B cell (primary cell): ENCODE results near the gene PTGES3. TPM values are rescaled to one million over a fixed set of nuclear protein-coding genes. Genes with fewer than 3 reads are reported as not detected.

Experiments used
- ATAC-seq: fragments of 200-7000 bp; cut with Tn5 transposase; one replicate; pipeline ENCODE4 v1.10.0; 2021; ENCODE audit warnings: low read depth, mild to moderate bottlenecking, moderate number of reproducible peaks, moderate library complexity
- CTCF ChIA-PET: fragments of 350-600 bp; sonication (Branson Sonifier 250); formaldehyde crosslinking; loops from one replicate; lab custom pipeline; 2021; ENCODE audit warnings: antibody characterized with exemption, inconsistent platforms; lab: Charles Lee
- POLR2A ChIA-PET: fragments of 350-600 bp; sonication (Branson Sonifier 250); formaldehyde crosslinking; loops from one replicate; lab custom pipeline; 2021; ENCODE audit warnings: antibody characterized with exemption; lab: Charles Lee
- DNase-seq: peaks from one replicate; pipeline ENCODE4 v3.0.0; 2013
- H2AFZ ChIP-seq: 2 replicates; pipeline ENCODE4 v1.6.1; 2012; ENCODE audit warnings: mild to moderate bottlenecking, low read depth, low read length; ENCODE audit not compliant: insufficient read depth, poor library complexity, severe bottlenecking
- H3K27ac ChIP-seq, 2 donors: 1 replicate in 1 of 2; 2 replicates in 1 of 2; pipeline ENCODE4 v1.5.1; 2012 to 2013; ENCODE audit warnings: low read length in 2 of 2, mild to moderate bottlenecking in 2 of 2, moderate library complexity in 1 of 2
- H3K27me3 ChIP-seq, 4 experiments: fragments of 200-600 bp in 1 of 4; sonication (generic) in 1 of 4; replicated peaks in 1 of 4; 1 replicate in 2 of 4; 2 replicates in 2 of 4; pipeline versions ENCODE4 v1.6.1 to v1.7.0; 2013 to 2016; ENCODE audit warnings: low read length in 3 of 4, mild to moderate bottlenecking in 2 of 4, mixed read lengths in 1 of 4, moderate library complexity in 1 of 4; ENCODE audit not compliant: insufficient read depth in 4 of 4, control insufficient read depth in 3 of 4; ENCODE audit errors: control extremely low read depth in 1 of 4
- H3K36me3 ChIP-seq, 2 experiments: replicated peaks in 1 of 2; 1 replicate in 1 of 2; 2 replicates in 1 of 2; pipeline versions ENCODE4 v1.6.1 to v1.7.1; 2013; ENCODE audit warnings: low read length in 1 of 2; ENCODE audit not compliant: insufficient read depth in 2 of 2, control insufficient read depth in 1 of 2; ENCODE audit errors: control extremely low read depth in 1 of 2, extremely low read depth in 1 of 2
- H3K4me1 ChIP-seq, 2 donors: fragments of 200-600 bp in 1 of 2; sonication (generic) in 1 of 2; 1 replicate in 1 of 2; 2 replicates in 1 of 2; pipeline versions ENCODE4 v1.5.1 to v1.6.1; 2013 to 2017; ENCODE audit warnings: low read length in 2 of 2; ENCODE audit not compliant: control insufficient read depth in 2 of 2, insufficient read depth in 2 of 2
- H3K4me2 ChIP-seq: replicated peaks from 2 replicates; pipeline ENCODE3; 2012; ENCODE audit warnings: mild to moderate bottlenecking, low read depth, low read length; ENCODE audit not compliant: poor library complexity, severe bottlenecking
- H3K4me3 ChIP-seq, 5 experiments: fragments of 200-600 bp in 1 of 5; sonication (generic) in 1 of 5; 1 replicate in 3 of 5; 2 replicates in 2 of 5; pipeline versions ENCODE4 v1.5.1 to v1.7.0; 2011 to 2016; ENCODE audit warnings: low read length in 4 of 5, mild to moderate bottlenecking in 4 of 5, low read depth in 2 of 5, control low read depth in 1 of 5, moderate library complexity in 1 of 5; ENCODE audit not compliant: insufficient read depth in 1 of 5; ENCODE audit errors: control extremely low read depth in 1 of 5, extremely low read depth in 1 of 5
- H3K79me2 ChIP-seq: fragments of 200-600 bp; sonication (generic); one replicate; pipeline ENCODE4 v1.6.0; 2016; ENCODE audit warnings: low read length; ENCODE audit not compliant: control insufficient read depth, insufficient read depth
- H3K9ac ChIP-seq: fragments of 200-600 bp; sonication (generic); 2 replicates; pipeline ENCODE4 v1.6.1; 2017; ENCODE audit warnings: mild to moderate bottlenecking, low read length, moderate library complexity
- H3K9me3 ChIP-seq, 3 donors: one replicate each; pipeline versions ENCODE4 v1.6.1 to v1.7.1; 2013; ENCODE audit warnings: low read length in 2 of 3; ENCODE audit not compliant: control insufficient read depth in 2 of 3, insufficient read depth in 1 of 3; ENCODE audit errors: control extremely low read depth in 1 of 3
- H4K20me1 ChIP-seq: 2 replicates; pipeline ENCODE4 v1.6.0; 2012; ENCODE audit warnings: mild to moderate bottlenecking, low read length; ENCODE audit not compliant: insufficient read depth, control insufficient read depth, poor library complexity, severe bottlenecking
- H3K27ac Mint-ChIP-seq: one replicate; pipeline ENCODE4 v1.8.0; 2021; ENCODE audit warnings: mixed read lengths
- H3K27me3 Mint-ChIP-seq: one replicate; pipeline ENCODE4 v1.8.0; 2021; ENCODE audit warnings: mixed read lengths
- H3K4me1 Mint-ChIP-seq: one replicate; pipeline ENCODE4 v1.8.0; 2021; ENCODE audit warnings: mixed read lengths
- H3K4me3 Mint-ChIP-seq: one replicate; pipeline ENCODE4 v1.8.0; 2021; ENCODE audit warnings: mixed read lengths
- H3K9me3 Mint-ChIP-seq: one replicate; pipeline ENCODE4 v1.8.0; 2022; ENCODE audit warnings: mixed read lengths; ENCODE audit not compliant: insufficient read depth
- CTCF ChIP-seq: fragments of 200-600 bp; IDR thresholded peaks from one replicate; pipeline ENCODE4 v1.8.0; 2022; ENCODE audit warnings: antibody characterized with exemption, mild to moderate bottlenecking
- EZH2 ChIP-seq: IDR thresholded peaks from 2 replicates; pipeline ENCODE4 v1.6.1; 2012; ENCODE audit warnings: borderline replicate concordance, low read depth, mild to moderate bottlenecking, moderate library complexity, low read length; ENCODE audit not compliant: insufficient read depth, poor library complexity, severe bottlenecking
- WGBS: methylation state at CpG from one replicate; pipeline ENCODE4 v1.1.5; 2013; ENCODE audit warnings: missing lambda C conversion rate; ENCODE audit not compliant: insufficient coverage; 5-methylcytosine and 5-hydroxymethylcytosine counted together
- intact Hi-C: fragments of 100-400 bp; cut with micrococcal nuclease; formaldehyde crosslinking; loops from one replicate; pipeline ENCODE4 v1.10.0; 2022
- polyA plus RNA-seq: library from polyadenylated mRNA; depleted of rRNA; stranded (reverse); fragments of >200 nt; gene quantifications from 2 replicates; pipeline ENCODE4 v1.2.3, GENCODE V29; 2012
- total RNA-seq, 2 donors: library from RNA; stranded (reverse); fragments of 120-200 nt in 1 of 2; gene quantifications; 1 replicate in 1 of 2; 2 replicates in 1 of 2; pipeline versions ENCODE4 v1.2.3 to v1.2.4, GENCODE V29; 2013 to 2022

The PTGES3 gene
- total and polyA plus RNA-seq, 2 donors (not counting 1 experiment from before 2014, with no cell fraction given) = 35.3 to 121 TPM

GRCh38 chr12:56661560-56661959, 26.5 kb downstream of the PTGES3 start:
- Histone ChIP-seq H3K9ac (no peak overlapping the region), H3K36me3 (peaks cover 0 to 26% of the 10 kb centered on the region in 2 experiments), H3K27ac (peak overlapping the region in 1 of 2 donors; percentile 39), H3K9me3 (no peaks in the 10 kb centered on the region), H3K27me3 (no peaks in the 10 kb centered on the region), H3K4me3 (no peak overlapping the region), H3K4me1 (peaks cover 0 to 4% of the 10 kb centered on the region in 2 donors), H3K4me2 (no peak overlapping the region), H4K20me1 (peaks cover 2% of the 10 kb centered on the region), H2AFZ (no peak overlapping the region), H3K79me2 (no peaks in the 10 kb centered on the region)
- Mint-ChIP-seq H3K9me3 (no peaks in the 10 kb centered on the region), H3K27me3 (no peaks in the 10 kb centered on the region), H3K27ac (peak overlapping the region; percentile 66), H3K4me1 (peaks cover 23% of the 10 kb centered on the region), H3K4me3 (no peak overlapping the region)
- no peak for TF ChIP-seq EZH2
- TF ChIP-seq CTCF = no peak
- intact Hi-C loops = no loop called here
- CTCF ChIA-PET = interaction anchor here (1.4 kb wide), 1 partner anchor 25 kb away, joined by 6 read pairs; no protein-coding TSS in a partner anchor
- DNase-seq = no peak
- 69% methylated on average over 6 of the region's 7 CpGs for WGBS
- ATAC-seq = peak; percentile 25
- POLR2A ChIA-PET = interaction anchor here (0.5 to 0.7 kb wide), 2 partner anchors 9 to 1278 kb away, joined by 3 read pairs; no protein-coding TSS in a partner anchor

- intact Hi-C loops = no loop called here
- no peak overlapping the region for H3K9ac ChIP-seq
- peaks cover 0 to 11% (median 4%) of the 10 kb centered on the region in 3 donors for H3K9me3 ChIP-seq
- H3K79me2 ChIP-seq = no peaks in the 10 kb centered on the region
- ChIA-PET POLR2A (interaction anchor here (0.7 to 1.1 kb wide), 7 partner anchors 12 to 66 kb away, joined by 3 to 6 read pairs (median 4); partner anchors contain the start of gene NACA), CTCF (interaction anchor here (0.6 kb wide), 1 partner anchor 219 kb away, joined by 3 read pairs; no protein-coding TSS in a partner anchor)
- DNase-seq (no peak), ATAC-seq (peak; percentile 57)
- peaks cover 0 to 4% of the 10 kb centered on the region in 2 donors for H3K4me1 ChIP-seq
- Mint-ChIP-seq H3K4me1 (peaks cover 23% of the 10 kb centered on the region), H3K9me3 (peaks cover 3% of the 10 kb centered on the region), H3K27ac (peak overlapping the region; percentile 46), H3K4me3 (no peak overlapping the region), H3K27me3 (no peaks in the 10 kb centered on the region)
- no peak overlapping the region for H3K4me2 ChIP-seq
- no peak overlapping the region for H3K27ac ChIP-seq
- no peaks in the 10 kb centered on the region for H3K27me3 ChIP-seq
- WGBS = 60% methylated on average over 1 of the region's 1 CpG
- H3K36me3 ChIP-seq = peaks cover 0 to 4% of the 10 kb centered on the region in 2 experiments
- H3K4me3 ChIP-seq = no peak overlapping the region
- no peaks in the 10 kb centered on the region for H4K20me1 ChIP-seq
- H2AFZ ChIP-seq = no peak overlapping the region
- no peak for TF ChIP-seq CTCF
- no peak for TF ChIP-seq EZH2
Measured at GRCh38 chr12:56658921-56659320, 29.2 kb downstream of the PTGES3 start.
